LNCAP (cell line): ENCODE measurements around the gene CEP152.

Source experiments
- CTCF ChIP-seq: fragments of 450-650 bp; IDR thresholded peaks from 2 replicates; pipeline ENCODE4 v1.5.1; 2017; ENCODE audit warnings: mild to moderate bottlenecking

CEP152 gene

GRCh38 chr15:48810414-48811324 is at the start of gene CEP152:
CEP152 (minus strand) TSS chr15:48811069; CDS start chr15:48805649, 5,420 bp downstream.
- TF ChIP-seq CTCF, result no peak

- TF ChIP-seq CTCF, result no peak
Measured at GRCh38 chr15:48859426-48859825, 48.6 kb upstream of the CEP152 start.

- no peak for TF ChIP-seq CTCF
Measured at GRCh38 chr15:48858401-48858800, 47.5 kb upstream of the CEP152 start.

- no peak for TF ChIP-seq CTCF
Measured at GRCh38 chr15:48856942-48857341, 46.1 kb upstream of the CEP152 start.

GRCh38 chr15:48855501-48856440 is 44.9 kb upstream of the CEP152 start:
- peak; percentile 63; the same call in 1 of the 2 replicates for TF ChIP-seq CTCF

- TF ChIP-seq CTCF, result no peak
Measured at GRCh38 chr15:48851956-48852355, 41.1 kb upstream of the CEP152 start.

- no peak for TF ChIP-seq CTCF
Measured at GRCh38 chr15:48850648-48851047, 39.8 kb upstream of the CEP152 start.
